Measurements from ENCODE around the gene INO80D.

The INO80D gene

GRCh38 chr2:205976120-205976814 is 109.7 kb downstream of the INO80D start:
- no peak for DNase-seq

DNA sequence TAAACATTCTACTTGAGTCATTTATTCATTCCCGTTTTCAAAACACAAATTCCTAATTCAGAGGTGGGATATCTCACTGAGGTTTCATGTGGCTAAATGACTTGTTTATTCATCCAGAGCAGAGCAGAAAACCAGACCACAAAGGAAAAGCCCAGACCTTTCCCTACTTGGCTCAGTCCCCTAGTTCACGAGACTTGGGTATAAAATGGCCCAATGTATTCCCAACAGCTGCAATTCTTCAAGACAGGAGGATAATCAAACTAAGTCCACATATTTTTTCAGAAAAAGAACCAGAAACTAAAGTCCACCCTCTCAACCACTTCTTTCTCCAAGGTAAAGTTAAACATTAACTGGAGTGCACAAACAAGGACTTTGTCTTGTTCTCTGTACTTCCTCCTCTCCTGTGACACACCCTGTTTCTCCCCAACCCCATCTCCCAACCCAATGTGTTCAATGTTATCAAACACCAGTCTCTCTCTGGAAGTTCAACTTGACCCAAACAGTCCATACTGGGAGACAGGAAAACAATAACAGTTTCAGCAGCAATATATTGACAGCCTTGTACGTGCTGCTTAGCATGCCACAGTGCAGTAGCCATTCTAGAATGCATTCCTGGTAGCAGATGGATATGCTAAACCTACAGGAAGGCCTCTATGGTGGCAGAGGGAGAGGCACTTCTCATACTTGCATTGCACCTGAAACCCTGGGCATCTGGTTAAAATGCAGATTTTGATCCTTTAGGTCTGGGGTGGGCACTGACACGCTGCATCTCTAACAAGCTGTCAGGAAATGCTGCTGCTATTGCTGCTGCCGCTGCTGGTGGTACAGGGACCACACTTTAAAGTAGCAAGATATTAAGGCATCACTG is 110.7 kb downstream of the INO80D start:
- DNase-seq = no peak

DNA sequence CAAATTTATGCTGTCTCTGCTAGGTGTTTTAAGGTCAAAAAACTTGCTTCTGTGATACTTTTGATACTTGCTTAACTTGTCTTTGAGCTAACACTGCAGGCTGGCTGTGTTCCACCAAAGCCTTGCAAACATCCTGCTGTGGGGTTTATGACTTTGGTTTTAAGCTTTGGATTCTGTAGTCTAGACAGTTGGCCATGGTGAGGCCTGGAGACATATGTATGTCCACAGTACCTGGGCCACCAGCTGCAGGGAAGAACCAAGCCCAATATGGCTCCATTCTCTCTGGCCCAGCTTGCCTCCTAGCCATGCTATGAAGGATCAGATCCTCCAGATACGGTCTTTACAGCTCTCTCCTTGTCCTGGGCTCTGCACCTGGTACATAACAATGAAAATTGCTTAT is 113.9 kb downstream of the INO80D start:
- DNase-seq = no peak

DNA sequence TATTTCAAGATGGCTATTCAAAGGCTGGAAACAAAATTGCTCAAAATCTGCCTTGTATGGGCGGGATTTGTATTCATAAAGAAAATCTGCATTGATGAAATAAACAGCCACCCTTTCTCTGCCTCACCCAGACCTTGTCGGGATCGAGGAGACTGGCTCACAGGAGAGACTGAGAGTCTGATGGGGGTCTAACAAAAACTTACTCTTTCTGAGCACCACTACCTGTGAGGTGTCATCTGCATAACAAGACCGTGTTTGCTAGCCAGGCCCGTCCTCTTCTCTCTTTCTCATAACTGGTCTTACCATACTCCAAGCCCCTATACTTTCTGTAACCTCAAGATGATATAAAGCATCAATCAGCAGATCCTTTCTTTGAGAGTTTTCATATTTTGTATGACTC is 115.6 kb downstream of the INO80D start:
- no peak for DNase-seq

GRCh38 chr2:205969584-205969983 is 116.4 kb downstream of the INO80D start:
- DNase-seq = no peak

DNA sequence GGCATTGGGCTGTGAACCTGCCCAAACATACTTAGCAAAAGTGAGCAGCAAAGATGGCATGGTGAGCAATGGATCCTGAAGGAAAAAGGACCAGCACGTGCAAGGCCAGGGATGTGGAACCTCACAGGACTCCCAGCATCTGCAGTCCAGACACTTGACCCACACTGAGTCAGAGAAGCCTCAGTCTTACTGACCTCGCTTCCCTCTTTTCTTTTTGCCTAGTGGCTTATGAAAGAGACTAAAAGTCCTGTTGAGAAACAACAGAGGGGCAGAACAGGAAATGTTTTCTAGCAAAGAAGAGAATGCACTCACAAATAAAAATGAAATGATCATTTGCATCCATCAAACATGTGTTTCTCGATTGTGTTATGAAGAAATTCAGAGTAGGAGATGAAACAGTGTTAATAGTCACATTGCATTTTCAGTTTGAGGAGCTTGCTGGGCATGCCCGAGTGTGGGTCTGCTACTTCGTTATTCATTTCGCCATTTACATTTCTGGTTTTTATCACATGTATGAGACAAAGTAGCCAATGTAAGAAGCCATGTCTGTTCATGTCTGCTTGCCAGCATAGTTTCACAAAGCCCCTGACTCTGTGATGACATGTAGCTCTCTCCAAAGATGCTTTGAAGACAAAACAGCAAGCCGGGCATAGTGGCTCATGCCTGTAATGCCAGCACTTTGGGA is 118.4 kb downstream of the INO80D start:
- no peak for DNase-seq

DNA sequence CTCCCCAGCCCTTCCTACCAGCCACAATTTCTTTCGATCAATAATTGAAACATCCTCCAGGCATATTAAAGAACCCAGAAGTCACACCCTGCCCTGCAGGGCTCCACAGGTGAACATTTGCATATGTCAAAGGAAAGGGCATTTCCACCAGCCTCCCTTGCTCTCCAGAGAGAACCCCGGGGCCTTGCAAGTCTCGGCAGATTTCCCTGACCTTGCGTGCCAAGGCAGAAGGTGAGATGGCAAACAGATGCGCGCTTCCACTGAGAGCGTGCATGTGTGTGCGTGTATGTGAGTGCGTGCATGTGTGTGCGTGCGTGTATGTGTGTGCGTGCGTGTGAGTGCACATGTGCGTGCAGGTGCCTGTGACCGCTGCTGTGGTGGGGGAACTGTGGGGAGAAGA is 120.3 kb downstream of the INO80D start:
- DNase-seq = no peak

- no peak for DNase-seq
Observed at GRCh38 chr2:205964111-205964761, 121.7 kb downstream of the INO80D start.

- no peak for DNase-seq
Observed at GRCh38 chr2:205959521-205959920, 126.5 kb downstream of the INO80D start.

DNA sequence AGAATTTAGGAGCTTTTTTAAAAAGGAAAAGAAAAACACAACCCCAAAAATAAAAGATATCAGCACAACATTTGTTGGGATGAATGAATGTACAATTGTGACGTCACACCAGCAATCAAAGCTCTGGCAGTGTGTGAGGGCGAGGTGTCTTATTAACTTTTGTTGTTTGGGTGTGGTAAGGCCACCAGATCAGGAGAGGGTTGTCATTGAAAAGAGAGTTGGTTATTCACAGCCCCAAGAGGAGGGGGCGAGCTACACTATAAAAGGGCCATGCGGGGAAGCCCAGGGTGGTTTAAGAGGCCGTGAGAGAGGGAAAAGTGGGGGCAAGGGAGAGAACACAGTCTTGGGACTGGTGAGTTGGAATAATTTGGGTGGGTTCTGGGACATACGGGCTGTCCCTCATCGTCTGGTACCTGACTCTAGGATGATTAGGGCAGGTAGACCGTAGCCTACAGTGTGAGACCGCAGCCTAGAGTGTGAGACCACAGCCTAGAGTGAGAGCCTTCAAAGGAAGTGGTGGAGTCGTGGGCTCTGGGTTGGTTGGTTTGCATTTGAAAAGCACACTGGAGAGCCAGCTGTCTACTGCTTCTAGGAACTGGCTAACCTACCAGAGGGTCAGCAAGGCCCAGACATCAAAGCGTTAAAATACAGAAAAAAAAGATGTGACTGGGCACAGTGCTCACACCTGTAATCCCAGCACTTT is 128.4 kb downstream of the INO80D start:
- DNase-seq = no peak

- no peak for DNase-seq
Observed at GRCh38 chr2:205954707-205955106, 131.3 kb downstream of the INO80D start.

- DNase-seq = no peak
Observed at GRCh38 chr2:205952282-205952681, 133.7 kb downstream of the INO80D start.

DNA sequence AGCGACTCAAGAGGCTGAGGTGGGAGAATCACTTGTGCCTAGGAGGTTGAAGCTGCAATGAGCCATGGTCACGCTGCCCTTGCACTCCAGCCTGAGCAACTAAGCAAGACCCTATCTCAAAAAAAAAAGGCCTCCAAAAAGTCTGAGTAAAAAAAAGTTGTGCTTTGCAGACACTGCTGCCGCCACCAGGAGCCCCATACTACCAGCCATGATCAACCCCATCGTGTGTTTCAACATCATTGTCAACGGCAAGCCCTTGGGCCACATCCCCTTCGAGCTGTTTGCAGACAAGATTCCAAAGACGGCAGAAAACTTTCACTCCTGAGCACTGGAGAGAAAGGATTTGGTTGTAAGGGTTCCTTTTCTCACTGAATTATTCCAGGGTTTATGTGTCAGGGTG is 137.1 kb downstream of the INO80D start:
- no peak for DNase-seq

DNA sequence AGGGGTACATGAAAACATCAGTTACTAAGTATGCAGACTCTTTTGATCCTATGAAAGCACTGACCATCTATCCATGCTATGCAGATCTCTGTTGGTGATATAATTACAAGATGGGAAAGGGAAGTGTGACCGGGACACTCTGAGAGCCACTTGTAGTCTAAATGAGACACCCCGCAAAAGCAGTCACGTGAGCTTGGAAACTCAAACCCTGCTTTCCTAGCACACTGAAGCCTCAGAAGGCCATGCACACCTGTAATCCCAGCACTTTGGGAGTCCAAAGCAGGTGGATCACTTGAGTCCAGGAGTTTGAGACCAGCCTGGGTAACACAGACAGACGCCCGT is 137.5 kb downstream of the INO80D start:
- DNase-seq = no peak

- peak; percentile 3 to 15 (median 6) for DNase-seq
Observed at GRCh38 chr2:205947621-205948495, 138.1 kb downstream of the INO80D start.

- DNase-seq = no peak
Observed at GRCh38 chr2:205946226-205946625, 139.7 kb downstream of the INO80D start.

Data from activated CD4-positive, CD25-positive, alpha-beta regulatory T cell (primary cell).